Psoas muscle (tissue), 8 donors: Measurements from ENCODE around the gene NIPAL3. TPM values are rescaled to one million over a fixed set of nuclear protein-coding genes. Genes with fewer than 3 reads are reported as not detected.

Experiments used
- ATAC-seq, 4 donors: fragments of 200-7000 bp; cut with Tn5 transposase; one replicate each; pipeline ENCODE4 v1.9.1; 2020; ENCODE audit warnings: moderate library complexity in 3 of 4, mild to moderate bottlenecking in 2 of 4
- DNase-seq, 2 donors: peaks; one replicate each; pipeline ENCODE4 v3.0.0-alpha.2; 2020
- H3K27ac ChIP-seq: fragments of 200-600 bp; one replicate; pipeline ENCODE4 v1.8.0; 2022
- H3K27me3 ChIP-seq, 3 donors: fragments of 200-600 bp in 1 of 3; one replicate each; pipeline versions ENCODE4 v1.6.1 to v1.8.0; 2013 to 2022; ENCODE audit warnings: low read length in 2 of 3, mild to moderate bottlenecking in 2 of 3, moderate library complexity in 1 of 3; ENCODE audit not compliant: insufficient read depth in 3 of 3
- H3K36me3 ChIP-seq, 2 donors: fragments of 200-600 bp in 1 of 2; one replicate each; pipeline versions ENCODE4 v1.6.1 to v1.8.0; 2013 to 2022; ENCODE audit warnings: low read depth in 1 of 2, mild to moderate bottlenecking in 1 of 2, moderate library complexity in 1 of 2; ENCODE audit not compliant: insufficient read depth in 1 of 2
- H3K4me1 ChIP-seq: fragments of 200-600 bp; one replicate; pipeline ENCODE4 v1.8.0; 2022
- H3K4me3 ChIP-seq: fragments of 200-600 bp; one replicate; pipeline ENCODE4 v1.8.0; 2022; ENCODE audit warnings: mild to moderate bottlenecking
- H3K9me3 ChIP-seq: fragments of 200-600 bp; one replicate; pipeline ENCODE4 v1.8.0; 2022
- WGBS, 3 donors: extraction: QIAGEN DNeasy Blood & Tissue Kit; methylation state at CpG; one replicate each; pipeline versions ENCODE4 v1.1.6 to v1.1.7; 2013; 5-methylcytosine and 5-hydroxymethylcytosine counted together
- intact Hi-C, 2 donors: fragments of 100-400 bp; cut with DNase I; formaldehyde crosslinking; loops; one replicate each; pipeline versions ENCODE4 v1.11.0 to v1.14.2; 2022
- polyA plus RNA-seq, 3 donors: library from polyadenylated mRNA; stranded (reverse); fragments of 200-250 nt; gene quantifications; one replicate each; pipeline ENCODE4 v1.2.3, GENCODE V29; 2013
- total RNA-seq, 4 donors: library from RNA; stranded (reverse); fragmentation: NEBNext Ultra II Directional in 2 of 4; extraction: Animal tissue kit (Norgen Biotek cat#: 25700) in 2 of 4; gene quantifications; one replicate each; pipeline versions ENCODE4 v1.2.1 to v1.2.4, GENCODE V29; 2021 to 2023
- TF ChIP-seq, protein P1 (sequence below): fragments of 200-600 bp; IDR thresholded peaks from one replicate; pipeline ENCODE4 v1.8.0; 2022; ENCODE audit warnings: antibody characterized with exemption
- donor health status: healthy with polysubstance abuse.
- donor health status: DM: no; HTN: no; CAD: no; lungs with moderate emphysema.
- donor health status: Bipolar disorder and iron deficiency.
- donor health status: healthy.
- donor health status: DM: yes; HTN: yes; CAD: no.
- donor health status: DM: no; HTN: no; CAD: no.
- donor health status: DM: no; HTN: no; CAD: no.
- donor health status: DM: yes; HTN: yes; CAD: no.

NIPAL3 gene
- total and polyA plus RNA-seq, 7 donors: 1.1 to 10.9 (median 3.9) TPM

DNA sequence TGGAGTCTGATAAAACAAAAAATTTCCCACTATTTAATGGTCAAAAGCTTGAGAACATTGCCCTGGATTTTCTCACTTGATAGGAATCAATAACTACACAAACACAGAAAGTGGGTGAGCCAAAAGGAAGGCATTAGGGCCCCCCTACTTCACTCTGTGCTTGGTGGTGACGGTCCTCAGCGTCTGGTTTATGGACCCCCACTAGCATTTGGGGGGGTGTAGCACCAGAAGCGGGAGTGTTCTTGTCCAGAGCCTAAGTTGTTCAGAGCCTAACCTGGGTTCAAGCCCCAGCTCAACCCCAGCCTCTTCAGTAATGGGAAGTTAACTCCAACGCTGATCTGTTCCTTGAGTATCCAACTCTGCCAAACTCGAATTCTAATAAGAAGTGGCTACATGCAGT, 35.1 kb upstream of the NIPAL3 start:
- no peak for DNase-seq
- TF ChIP-seq, protein P1, sequence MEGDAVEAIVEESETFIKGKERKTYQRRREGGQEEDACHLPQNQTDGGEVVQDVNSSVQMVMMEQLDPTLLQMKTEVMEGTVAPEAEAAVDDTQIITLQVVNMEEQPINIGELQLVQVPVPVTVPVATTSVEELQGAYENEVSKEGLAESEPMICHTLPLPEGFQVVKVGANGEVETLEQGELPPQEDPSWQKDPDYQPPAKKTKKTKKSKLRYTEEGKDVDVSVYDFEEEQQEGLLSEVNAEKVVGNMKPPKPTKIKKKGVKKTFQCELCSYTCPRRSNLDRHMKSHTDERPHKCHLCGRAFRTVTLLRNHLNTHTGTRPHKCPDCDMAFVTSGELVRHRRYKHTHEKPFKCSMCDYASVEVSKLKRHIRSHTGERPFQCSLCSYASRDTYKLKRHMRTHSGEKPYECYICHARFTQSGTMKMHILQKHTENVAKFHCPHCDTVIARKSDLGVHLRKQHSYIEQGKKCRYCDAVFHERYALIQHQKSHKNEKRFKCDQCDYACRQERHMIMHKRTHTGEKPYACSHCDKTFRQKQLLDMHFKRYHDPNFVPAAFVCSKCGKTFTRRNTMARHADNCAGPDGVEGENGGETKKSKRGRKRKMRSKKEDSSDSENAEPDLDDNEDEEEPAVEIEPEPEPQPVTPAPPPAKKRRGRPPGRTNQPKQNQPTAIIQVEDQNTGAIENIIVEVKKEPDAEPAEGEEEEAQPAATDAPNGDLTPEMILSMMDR: no peak

DNA sequence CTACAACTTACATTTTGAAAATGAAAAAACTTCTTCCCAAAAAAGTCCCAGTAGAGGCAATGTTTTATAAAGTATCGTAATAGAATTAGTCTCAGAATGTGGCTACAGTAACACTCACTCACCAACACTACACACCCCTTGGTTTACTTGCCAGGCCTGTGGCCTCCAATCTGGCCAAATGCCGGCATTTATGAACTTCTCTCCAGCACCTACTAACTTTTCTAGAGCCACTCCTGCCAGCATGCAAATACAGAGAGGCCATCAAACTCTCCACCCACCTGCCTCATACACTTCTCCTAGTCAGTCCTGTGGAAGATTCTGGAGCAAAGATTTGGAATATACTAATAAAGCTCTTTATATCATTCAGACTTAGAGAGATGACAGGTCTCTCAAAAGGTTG, 34.3 kb upstream of the NIPAL3 start:
- no peaks in the 10 kb centered on the region for H3K9me3 ChIP-seq
- TF ChIP-seq, protein P1: no peak
- H3K36me3 ChIP-seq: peaks cover 0 to 7% of the 10 kb centered on the region in 2 donors
- ATAC-seq: no peak
- no peaks in the 10 kb centered on the region for H3K4me1 ChIP-seq
- H3K27ac ChIP-seq: no peak overlapping the region
- H3K27me3 ChIP-seq: no peaks in the 10 kb centered on the region
- 80 to 96% (median 90%) methylated on average over 2 of the region's 2 CpGs for WGBS, 3 donors
- DNase-seq: no peak
- intact Hi-C loops: no loop called here
- no peak overlapping the region for H3K4me3 ChIP-seq

More for the DNA sequence above, 35.1 kb upstream of the NIPAL3 start:
- H3K27me3 ChIP-seq: no peaks in the 10 kb centered on the region
- H3K4me3 ChIP-seq: no peak overlapping the region
- intact Hi-C loops: no loop called here
- 92 to 94% (median 93%) methylated on average over 5 of the region's 5 CpGs for WGBS, 3 donors
- H3K4me1 ChIP-seq: no peaks in the 10 kb centered on the region
- no peak overlapping the region for H3K27ac ChIP-seq
- no peak for ATAC-seq
- peaks cover 0 to 7% of the 10 kb centered on the region in 2 donors for H3K36me3 ChIP-seq
- H3K9me3 ChIP-seq: no peaks in the 10 kb centered on the region

DNA sequence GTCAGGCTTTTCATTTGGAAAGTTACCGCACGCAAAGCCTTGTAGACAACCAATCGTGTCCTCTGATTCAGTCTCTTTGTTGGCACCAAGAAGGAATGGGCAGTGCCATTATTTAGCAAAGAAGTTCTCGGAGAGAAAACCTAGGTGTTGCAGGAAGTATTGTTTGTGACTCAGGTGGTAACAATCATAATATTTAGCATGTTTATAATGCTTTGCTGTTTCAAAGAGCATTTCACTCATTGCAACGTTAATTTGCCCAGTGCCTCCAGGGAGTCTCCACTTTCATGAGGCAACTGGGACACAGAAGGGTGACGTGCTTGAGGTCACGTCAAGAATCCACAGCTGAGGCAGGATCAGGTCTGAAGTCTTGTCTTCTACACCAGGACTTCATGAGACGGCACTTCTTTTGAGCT, 33.4 kb upstream of the NIPAL3 start:
- Histone ChIP-seq H3K27me3 (no peaks in the 10 kb centered on the region), H3K9me3 (no peaks in the 10 kb centered on the region), H3K27ac (no peak overlapping the region), H3K36me3 (peaks cover 0 to 7% of the 10 kb centered on the region in 2 donors), H3K4me1 (no peaks in the 10 kb centered on the region), H3K4me3 (no peak overlapping the region)
- 86 to 92% (median 86%) methylated on average over 8 of the region's 8 CpGs for WGBS, 3 donors
- DNase-seq (no peak), ATAC-seq (no peak)
- TF ChIP-seq, protein P1: no peak
- intact Hi-C loops: no loop called here

DNA sequence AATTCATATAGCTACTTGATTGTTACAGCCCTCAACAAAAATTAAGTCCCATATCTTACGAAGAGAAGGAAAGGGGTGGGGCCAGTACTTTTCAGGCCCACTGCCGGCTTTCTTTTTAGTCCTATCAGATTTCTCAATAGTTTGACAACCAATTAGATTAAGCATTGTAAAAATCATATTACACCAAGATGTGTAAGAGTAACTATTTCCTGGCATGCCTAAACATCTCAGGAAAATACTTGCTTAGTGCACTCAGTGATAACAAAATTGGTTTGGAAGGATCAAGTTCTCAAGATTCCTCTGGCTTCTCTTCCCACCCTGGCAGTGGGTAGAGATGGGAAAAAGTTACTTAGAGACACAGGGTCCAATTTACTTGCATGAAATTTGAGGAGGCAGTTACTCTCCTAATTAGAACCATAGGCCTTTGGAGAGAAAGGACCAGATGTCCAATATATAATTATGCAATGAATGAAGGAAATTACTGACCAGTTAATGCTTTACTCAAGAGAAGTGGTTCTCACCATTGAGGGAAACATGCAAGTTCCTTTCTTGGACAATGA, 32.1 kb upstream of the NIPAL3 start:
- Histone ChIP-seq H3K36me3 (peaks cover 0 to 7% of the 10 kb centered on the region in 2 donors), H3K27ac (no peak overlapping the region), H3K9me3 (no peaks in the 10 kb centered on the region), H3K4me1 (no peaks in the 10 kb centered on the region), H3K27me3 (no peaks in the 10 kb centered on the region), H3K4me3 (no peak overlapping the region)
- 87 to 91% (median 88%) methylated on average over 2 of the region's 2 CpGs for WGBS, 3 donors
- DNase-seq: no peak
- TF ChIP-seq, protein P1: no peak
- intact Hi-C loops: no loop called here
- no peak for ATAC-seq
